HUES6 (cell line): ENCODE measurements around the gene SEMA3A.

Experiments used
- H3K27ac ChIP-seq: 2 replicates; pipeline ENCODE4 v1.7.0; 2013; ENCODE audit warnings: low read depth, mild to moderate bottlenecking, low read length, inconsistent platforms
- H3K27me3 ChIP-seq: 2 replicates; pipeline ENCODE4 v1.6.1; 2013; ENCODE audit warnings: low read length; ENCODE audit not compliant: control insufficient read depth, insufficient read depth
- H3K36me3 ChIP-seq: 2 replicates; pipeline ENCODE4 v1.6.1; 2013; ENCODE audit warnings: low read length; ENCODE audit not compliant: control insufficient read depth, insufficient read depth
- H3K4me1 ChIP-seq: 2 replicates; pipeline ENCODE4 v1.6.1; 2013; ENCODE audit warnings: low read length; ENCODE audit not compliant: control insufficient read depth, insufficient read depth
- H3K4me3 ChIP-seq: 2 replicates; pipeline ENCODE4 v1.5.1; 2013; ENCODE audit warnings: low read depth, low read length
- H3K9ac ChIP-seq: one replicate; pipeline ENCODE4 v1.6.1; 2013; ENCODE audit warnings: mild to moderate bottlenecking, low read length
- H3K9me3 ChIP-seq: 2 replicates; pipeline ENCODE4 v1.6.1; 2013; ENCODE audit warnings: low read depth, low read length; ENCODE audit not compliant: control insufficient read depth, insufficient read depth

The SEMA3A gene

GRCh38 chr7:84111842-84112241, 82.7 kb downstream of the SEMA3A start:
- H3K4me3 ChIP-seq = no peak overlapping the region
- H3K36me3 ChIP-seq = no peaks in the 10 kb centered on the region
- H3K4me1 ChIP-seq = peaks cover 63% of the 10 kb centered on the region
- peak overlapping the region; percentile 21; the same call in 1 of the 2 replicates for H3K27ac ChIP-seq
- H3K9me3 ChIP-seq = no peaks in the 10 kb centered on the region
- no peaks in the 10 kb centered on the region for H3K27me3 ChIP-seq
- H3K9ac ChIP-seq = no peak overlapping the region

GRCh38 chr7:84110400-84110799, 84.2 kb downstream of the SEMA3A start:
- H3K27ac ChIP-seq = 0 out of 2 replicates have a peak overlapping the region, but pooled peaks have one; percentile 23

GRCh38 chr7:84108787-84109186, 85.8 kb downstream of the SEMA3A start:
- Histone ChIP-seq H3K4me3 (no peak overlapping the region), H3K27me3 (no peaks in the 10 kb centered on the region), H3K9me3 (no peaks in the 10 kb centered on the region), H3K9ac (no peak overlapping the region), H3K4me1 (peaks cover 67% of the 10 kb centered on the region), H3K36me3 (no peaks in the 10 kb centered on the region), H3K27ac (no peak overlapping the region)

More at GRCh38 chr7:84110400-84110799, 84.2 kb downstream of the SEMA3A start:
- Histone ChIP-seq H3K4me1 (peaks cover 67% of the 10 kb centered on the region), H3K27me3 (no peaks in the 10 kb centered on the region), H3K9me3 (no peaks in the 10 kb centered on the region), H3K36me3 (no peaks in the 10 kb centered on the region), H3K9ac (no peak overlapping the region), H3K4me3 (0 out of 2 replicates have a peak overlapping the region, but pooled peaks have one; percentile 7)

GRCh38 chr7:84108119-84108518, 86.5 kb downstream of the SEMA3A start:
- no peak overlapping the region for H3K27ac ChIP-seq
- no peak overlapping the region for H3K9ac ChIP-seq
- no peak overlapping the region for H3K4me3 ChIP-seq
- no peaks in the 10 kb centered on the region for H3K9me3 ChIP-seq
- no peaks in the 10 kb centered on the region for H3K36me3 ChIP-seq
- H3K4me1 ChIP-seq = peaks cover 62% of the 10 kb centered on the region
- H3K27me3 ChIP-seq = no peaks in the 10 kb centered on the region

- Histone ChIP-seq H3K9ac (no peak overlapping the region), H3K4me1 (peaks cover 53% of the 10 kb centered on the region), H3K4me3 (no peak overlapping the region), H3K9me3 (no peaks in the 10 kb centered on the region), H3K27ac (peak overlapping the region; percentile 19; the same call in 1 of the 2 replicates), H3K36me3 (no peaks in the 10 kb centered on the region), H3K27me3 (no peaks in the 10 kb centered on the region)
These were observed 87.3 kb downstream of the SEMA3A start for GRCh38 chr7:84107259-84107658.

- Histone ChIP-seq H3K27me3 (no peaks in the 10 kb centered on the region), H3K4me3 (no peak overlapping the region), H3K36me3 (no peaks in the 10 kb centered on the region), H3K9me3 (no peaks in the 10 kb centered on the region), H3K9ac (no peak overlapping the region), H3K27ac (no peak overlapping the region), H3K4me1 (peaks cover 44% of the 10 kb centered on the region)
These were observed 88.3 kb downstream of the SEMA3A start for GRCh38 chr7:84106291-84106690.

- peaks cover 37% of the 10 kb centered on the region for H3K4me1 ChIP-seq
- no peak overlapping the region for H3K27ac ChIP-seq
- no peaks in the 10 kb centered on the region for H3K27me3 ChIP-seq
- H3K9me3 ChIP-seq = no peaks in the 10 kb centered on the region
- H3K4me3 ChIP-seq = no peak overlapping the region
- H3K9ac ChIP-seq = no peak overlapping the region
- H3K36me3 ChIP-seq = no peaks in the 10 kb centered on the region
These were observed 89.0 kb downstream of the SEMA3A start for GRCh38 chr7:84105586-84105985.

GRCh38 chr7:84104826-84105225, 89.8 kb downstream of the SEMA3A start:
- H3K9ac ChIP-seq = no peak overlapping the region

GRCh38 chr7:84102213-84102612, 92.4 kb downstream of the SEMA3A start:
- Histone ChIP-seq H3K36me3 (no peaks in the 10 kb centered on the region), H3K9me3 (no peaks in the 10 kb centered on the region), H3K4me3 (no peak overlapping the region), H3K27ac (no peak overlapping the region), H3K9ac (no peak overlapping the region), H3K4me1 (peaks cover 8% of the 10 kb centered on the region), H3K27me3 (no peaks in the 10 kb centered on the region)

More at GRCh38 chr7:84104826-84105225, 89.8 kb downstream of the SEMA3A start:
- H3K27ac ChIP-seq = no peak overlapping the region
- peaks cover 30% of the 10 kb centered on the region for H3K4me1 ChIP-seq
- no peaks in the 10 kb centered on the region for H3K36me3 ChIP-seq
- H3K9me3 ChIP-seq = no peaks in the 10 kb centered on the region
- H3K4me3 ChIP-seq = no peak overlapping the region
- no peaks in the 10 kb centered on the region for H3K27me3 ChIP-seq

- no peaks in the 10 kb centered on the region for H3K9me3 ChIP-seq
- no peaks in the 10 kb centered on the region for H3K27me3 ChIP-seq
- no peak overlapping the region for H3K27ac ChIP-seq
These were observed 93.7 kb downstream of the SEMA3A start for GRCh38 chr7:84100866-84101265.

GRCh38 chr7:84095971-84096370, 98.6 kb downstream of the SEMA3A start:
- Histone ChIP-seq H3K27me3 (no peaks in the 10 kb centered on the region), H3K36me3 (no peaks in the 10 kb centered on the region), H3K9ac (no peak overlapping the region), H3K9me3 (no peaks in the 10 kb centered on the region), H3K27ac (no peak overlapping the region), H3K4me1 (peaks cover 12% of the 10 kb centered on the region), H3K4me3 (no peak overlapping the region)

More at GRCh38 chr7:84100866-84101265, 93.7 kb downstream of the SEMA3A start:
- Histone ChIP-seq H3K9ac (no peak overlapping the region), H3K4me3 (no peak overlapping the region), H3K4me1 (0 out of 2 replicates have a peak, but pooled peaks cover 2% of the 10 kb centered on the region), H3K36me3 (no peaks in the 10 kb centered on the region)
